GOT3 (cell line): Measurements from ENCODE around the gene MPV17.
A peak's percentile ranks its signal among the peaks of the same experiment; 100 is the strongest.
"Not testable (repeated sequence)": the region's sequence is repeated elsewhere in the genome, so short reads cannot be mapped to it uniquely, and the experiment has no call there.

ENCODE experiments used
- DNase-seq: peaks from one replicate; lab custom pipeline; 2025; ENCODE audit warnings: mixed read lengths; lab: John Stamatoyannopoulos, UW

Gene MPV17

DNA sequence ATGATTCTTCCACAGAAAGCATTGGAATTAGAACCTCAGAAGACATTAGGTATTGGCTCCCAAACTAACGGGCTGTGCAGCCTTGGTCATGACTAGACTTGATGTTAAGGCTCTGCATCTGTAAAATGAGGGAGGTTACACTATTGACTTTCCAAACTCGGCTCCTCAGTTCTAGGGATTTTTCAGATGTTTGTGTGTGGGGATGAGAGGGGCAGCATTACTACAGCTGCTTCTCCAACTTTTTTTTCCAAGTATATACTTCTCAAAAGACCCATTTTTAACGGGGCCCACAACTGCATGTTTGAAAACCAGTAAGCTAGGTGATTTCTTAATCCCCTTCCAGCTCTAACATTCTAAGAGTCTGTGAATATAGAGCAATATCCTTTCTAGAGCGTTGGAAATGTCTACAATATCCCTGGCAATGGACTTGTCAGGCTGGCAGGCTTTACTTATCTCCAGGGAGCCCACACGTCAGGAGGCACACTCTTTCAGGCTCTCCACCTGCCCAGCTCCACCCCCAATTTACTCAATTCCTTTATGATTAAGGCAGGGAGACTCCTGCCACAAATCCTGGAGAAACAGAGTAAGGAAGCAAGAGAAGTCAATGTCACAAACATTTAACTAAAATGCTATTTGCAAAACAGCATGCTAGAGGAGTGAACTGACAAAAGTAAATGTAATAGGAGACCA lies 844 bp upstream of the MPV17 start:
- no peak for DNase-seq

- no peak for DNase-seq
Observed at GRCh38 chr2:27322301-27322765, 564 bp downstream of the MPV17 start.

DNA sequence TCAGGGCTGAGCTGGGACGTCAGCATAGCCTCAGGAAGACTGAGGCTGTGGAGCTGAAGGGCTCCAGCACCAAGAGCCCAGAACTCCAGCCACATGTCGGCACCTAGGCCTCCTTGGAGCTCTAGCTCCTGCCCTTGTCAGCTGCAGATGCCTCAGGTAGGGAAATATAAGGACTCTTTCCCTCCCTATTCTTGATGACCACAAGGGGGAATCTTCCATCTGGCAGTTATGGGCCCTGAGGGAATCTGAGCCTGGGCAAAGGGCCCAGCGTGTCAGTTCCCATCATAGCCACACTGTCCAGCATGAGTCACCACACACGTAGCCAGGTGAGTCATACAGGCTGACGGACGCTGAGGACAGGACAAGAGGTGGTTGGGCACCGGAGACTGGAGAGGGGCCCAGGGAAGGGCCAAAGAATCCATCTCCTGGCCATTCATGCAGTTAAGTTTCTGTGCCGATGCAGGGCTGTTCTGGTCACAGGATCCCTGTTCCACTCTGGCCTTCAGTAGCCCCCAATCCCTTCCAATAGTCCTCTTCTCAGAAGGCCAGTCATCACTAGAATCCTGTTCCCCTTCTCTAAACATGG lies 1.8 kb downstream of the MPV17 start:
- DNase-seq: peak; percentile 86

- DNase-seq: not testable (repeated sequence)
Observed at GRCh38 chr2:27319839-27320238, 3.1 kb downstream of the MPV17 start.

DNA sequence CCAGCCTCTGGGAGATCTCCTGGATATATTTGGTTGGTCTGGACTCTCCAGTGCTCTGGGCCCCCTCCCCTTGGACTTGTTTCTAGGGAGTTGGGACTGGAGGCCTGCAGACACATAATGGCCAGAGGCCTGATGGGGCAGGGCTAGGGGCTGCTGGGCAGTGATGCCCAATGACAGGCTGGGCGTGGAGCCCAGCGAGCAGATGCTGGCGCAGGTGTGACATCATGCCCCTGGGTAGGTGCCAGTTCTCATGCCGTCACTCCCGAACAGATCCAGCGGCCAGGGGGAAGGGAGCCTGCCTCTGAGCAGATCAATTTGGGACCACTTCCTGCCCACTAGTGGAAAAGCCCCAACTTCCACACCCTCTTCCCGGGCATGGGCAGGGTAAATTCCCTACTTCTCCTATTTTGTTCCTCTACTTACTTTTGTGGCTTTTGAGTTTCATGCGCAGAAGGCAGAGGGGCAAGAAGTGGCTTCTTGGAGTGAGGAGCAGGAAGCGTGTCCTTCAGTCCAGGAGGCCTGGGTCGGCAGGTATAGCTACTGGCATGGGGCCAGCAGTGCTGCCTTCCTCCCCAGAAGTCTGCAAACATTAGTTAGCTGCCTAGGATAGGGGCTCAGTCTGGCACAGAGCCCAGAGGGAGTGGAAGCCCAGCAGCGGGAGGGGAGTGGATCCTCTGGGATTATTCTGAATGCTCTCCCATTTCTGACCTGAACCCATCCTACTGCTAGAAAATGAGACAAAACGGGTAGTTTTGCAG lies 6.1 kb downstream of the MPV17 start:
- DNase-seq: no peak

- DNase-seq: no peak
Observed at GRCh38 chr2:27315122-27315521, 7.8 kb downstream of the MPV17 start.

DNA sequence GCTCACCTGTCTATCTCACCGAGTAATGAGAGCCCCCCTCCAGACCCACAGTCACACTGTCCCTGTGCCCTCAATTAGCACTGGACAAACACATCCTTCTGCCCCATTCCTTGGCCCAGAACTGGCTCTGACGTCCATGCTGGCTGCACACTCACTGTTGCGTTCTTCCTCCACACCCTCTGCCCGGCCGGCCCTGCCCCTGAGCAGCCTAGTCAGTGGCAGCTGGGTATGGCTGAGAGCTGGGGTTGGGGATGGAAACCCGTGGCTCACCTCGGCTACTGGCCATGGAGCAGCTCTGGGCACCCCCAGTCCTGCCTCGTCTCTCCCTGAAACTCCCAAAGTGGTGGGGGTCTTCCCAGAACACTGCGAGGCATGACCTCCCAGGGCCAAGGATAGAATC lies 8.2 kb downstream of the MPV17 start:
- DNase-seq: no peak

- no peak for DNase-seq
Observed at GRCh38 chr2:27313882-27314645, 8.8 kb downstream of the MPV17 start.

DNA sequence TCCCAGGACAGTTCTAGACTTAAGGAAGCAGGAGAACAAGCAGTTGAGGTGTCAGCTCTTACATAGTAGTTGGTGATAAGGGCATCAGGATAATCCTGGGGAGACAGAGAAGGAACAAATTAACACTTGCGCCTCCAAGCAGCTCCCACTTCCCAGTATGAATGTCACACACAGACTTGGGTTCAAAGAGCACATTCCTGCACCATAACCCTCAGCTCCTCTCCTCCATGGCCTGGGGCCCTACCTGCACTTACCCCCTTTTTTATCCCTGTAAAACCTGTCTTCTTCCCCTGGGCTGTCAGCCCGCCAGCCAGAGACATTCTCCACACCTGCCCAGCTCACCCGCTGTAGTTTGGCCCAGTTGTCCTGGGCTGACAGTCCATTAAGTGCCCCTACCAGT lies 10.7 kb downstream of the MPV17 start:
- no peak for DNase-seq

DNA sequence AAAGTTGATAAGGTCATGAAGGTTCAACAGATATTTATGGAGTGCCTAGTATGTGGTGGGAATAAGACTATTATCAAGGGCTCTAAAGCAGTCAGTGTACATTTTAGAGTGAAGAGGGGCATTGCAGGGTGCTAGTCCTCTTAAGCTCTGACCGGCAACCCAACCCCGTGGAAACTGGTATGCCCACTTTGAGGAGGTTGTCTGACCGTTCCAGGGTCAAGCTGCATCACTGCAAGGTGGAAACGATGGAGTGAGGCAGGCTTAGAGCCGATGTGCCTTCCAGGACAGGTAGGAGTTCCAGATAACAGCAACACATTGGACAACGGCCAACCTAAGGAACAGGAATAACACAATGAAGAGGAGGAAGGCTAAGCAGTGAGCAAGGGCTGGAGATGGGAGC lies 13.2 kb downstream of the MPV17 start:
- no peak for DNase-seq

- DNase-seq: no peak
Observed at GRCh38 chr2:27308359-27308881, 14.5 kb downstream of the MPV17 start, which contains the start of gene UCN. TSS of gene UCN (minus strand) at chr2:27308445. CDS start at chr2:27307895, 550 bp downstream.

GRCh38 chr2:27307545-27308358 lies 15.1 kb downstream of the MPV17 start:
- no peak for DNase-seq

DNA sequence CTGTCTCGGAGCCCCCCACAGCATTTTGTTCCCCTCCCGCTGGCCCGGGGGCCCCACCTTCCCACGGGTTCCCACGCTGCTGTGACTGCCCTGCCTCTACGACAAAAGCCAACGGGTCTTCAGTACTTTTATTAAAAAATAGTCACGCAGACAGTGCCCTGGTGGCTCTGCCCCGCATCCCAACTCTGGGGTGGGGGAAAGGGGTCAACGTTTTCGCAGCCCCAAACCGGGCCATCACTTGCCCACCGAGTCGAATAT lies 15.7 kb downstream of the MPV17 start:
- DNase-seq: no peak

GRCh38 chr2:27306573-27307286 lies 16.2 kb downstream of the MPV17 start:
- DNase-seq: no peak

DNA sequence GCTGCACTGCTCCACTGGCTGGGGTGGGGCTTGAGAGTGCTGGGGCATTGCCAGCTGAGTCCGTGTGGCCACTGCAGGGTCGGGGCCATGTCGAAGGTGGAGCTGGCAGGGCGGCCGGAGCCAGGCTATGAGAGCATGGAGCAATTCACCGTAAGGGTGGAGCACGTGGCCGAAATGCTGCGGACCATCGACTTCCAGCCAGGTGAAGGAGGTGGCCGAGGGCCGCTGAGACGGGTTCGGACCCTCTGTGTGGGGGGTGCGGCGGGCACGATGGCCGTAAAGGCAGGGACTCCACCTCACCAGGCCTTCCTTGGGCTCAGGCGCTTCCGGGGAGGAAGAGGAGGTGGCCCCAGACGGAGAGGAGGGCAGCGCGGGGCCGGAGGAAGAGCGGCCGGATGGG lies 16.8 kb downstream of the MPV17 start:
- no peak for DNase-seq

DNA sequence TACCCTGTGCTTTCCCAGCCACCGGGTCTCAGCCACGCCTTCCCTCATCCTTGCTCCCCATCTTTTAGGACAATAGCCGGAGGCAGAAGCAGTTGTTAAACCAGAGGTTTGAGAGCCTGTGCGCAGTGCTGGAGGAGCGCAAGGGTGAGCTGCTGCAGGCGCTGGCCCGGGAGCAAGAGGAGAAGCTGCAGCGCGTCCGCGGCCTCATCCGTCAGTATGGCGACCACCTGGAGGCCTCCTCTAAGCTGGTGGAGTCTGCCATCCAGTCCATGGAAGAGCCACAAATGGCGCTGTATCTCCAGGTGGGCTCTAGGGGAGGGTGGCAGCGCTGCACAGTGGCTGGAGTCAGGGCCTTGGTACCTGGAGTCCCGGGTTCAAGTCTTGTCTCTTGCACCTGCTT lies 17.4 kb downstream of the MPV17 start:
- DNase-seq: no peak

- no peak for DNase-seq
Observed at GRCh38 chr2:27304488-27305240, 18.2 kb downstream of the MPV17 start.

- no peak for DNase-seq
Observed at GRCh38 chr2:27303093-27304025, 19.5 kb downstream of the MPV17 start.

DNA sequence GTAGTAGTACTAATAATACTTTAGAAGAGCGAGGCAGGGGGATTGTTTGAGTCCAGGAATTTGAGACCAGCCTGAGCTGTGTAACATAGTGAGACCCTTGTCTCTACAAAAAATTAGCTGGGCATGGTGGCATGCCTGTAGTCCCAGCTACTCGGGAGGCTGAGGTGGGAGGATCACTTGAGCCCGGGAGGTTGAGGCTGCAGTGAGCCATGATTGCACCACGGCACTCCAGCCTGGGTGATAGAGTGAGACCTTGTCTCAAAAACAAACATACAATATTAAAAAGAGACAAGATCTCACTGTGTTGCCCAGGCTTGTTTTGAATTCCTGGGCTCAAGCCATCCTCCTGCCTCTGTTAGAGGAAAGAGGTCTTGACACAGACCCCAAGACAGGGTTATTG lies 22.3 kb downstream of the MPV17 start:
- DNase-seq: not testable (repeated sequence)
